ENCODE measurements around the gene KRCC1.
"Not testable (repeated sequence)": the region's sequence is repeated elsewhere in the genome, so short reads cannot be mapped to it uniquely, and the experiment has no call there.

KRCC1 gene

DNA sequence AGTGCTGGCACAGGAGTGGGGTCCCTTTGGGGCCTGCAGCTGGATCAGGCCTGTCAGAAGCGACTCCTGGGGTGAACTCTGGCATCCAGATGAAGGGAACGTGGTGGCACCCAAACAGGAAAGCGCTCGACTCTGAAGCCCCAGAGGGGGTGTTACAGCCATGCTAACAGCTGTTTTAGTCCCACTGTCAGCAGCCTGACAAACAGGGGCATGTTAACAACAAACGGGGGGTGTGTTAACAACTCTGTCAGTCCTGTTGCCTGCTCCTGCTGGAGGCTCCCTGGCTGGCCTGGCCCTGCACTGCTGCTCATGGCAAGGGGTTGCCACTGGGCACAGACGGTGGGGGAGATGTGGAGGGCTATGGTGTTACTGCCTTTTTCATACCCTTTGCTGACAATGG lies 36.7 kb downstream of the KRCC1 start:
- H3K36me3 ChIP-seq (ENCODE audit: control insufficient read depth, insufficient read depth, low read length) = no peaks in the 10 kb centered on the region
- H3K9me3 ChIP-seq (ENCODE audit: control insufficient read depth, low read length) = no peaks in the 10 kb centered on the region
- H3K27ac ChIP-seq (ENCODE audit: low read depth, low read length, severe bottlenecking) = no peak overlapping the region
- H3K4me1 ChIP-seq (ENCODE audit: control insufficient read depth, insufficient read depth, low read length, poor library complexity, severe bottlenecking) = peaks cover 6% of the 10 kb centered on the region
- no peak overlapping the region for H3K4me3 ChIP-seq (ENCODE audit: extremely low read depth, insufficient read depth, low read length, poor library complexity, severe bottlenecking)
- WGBS, 2 experiments (ENCODE audit: insufficient coverage in 2 of 2) = 85 to 87% methylated on average over 6 of the region's 6 CpGs

DNA sequence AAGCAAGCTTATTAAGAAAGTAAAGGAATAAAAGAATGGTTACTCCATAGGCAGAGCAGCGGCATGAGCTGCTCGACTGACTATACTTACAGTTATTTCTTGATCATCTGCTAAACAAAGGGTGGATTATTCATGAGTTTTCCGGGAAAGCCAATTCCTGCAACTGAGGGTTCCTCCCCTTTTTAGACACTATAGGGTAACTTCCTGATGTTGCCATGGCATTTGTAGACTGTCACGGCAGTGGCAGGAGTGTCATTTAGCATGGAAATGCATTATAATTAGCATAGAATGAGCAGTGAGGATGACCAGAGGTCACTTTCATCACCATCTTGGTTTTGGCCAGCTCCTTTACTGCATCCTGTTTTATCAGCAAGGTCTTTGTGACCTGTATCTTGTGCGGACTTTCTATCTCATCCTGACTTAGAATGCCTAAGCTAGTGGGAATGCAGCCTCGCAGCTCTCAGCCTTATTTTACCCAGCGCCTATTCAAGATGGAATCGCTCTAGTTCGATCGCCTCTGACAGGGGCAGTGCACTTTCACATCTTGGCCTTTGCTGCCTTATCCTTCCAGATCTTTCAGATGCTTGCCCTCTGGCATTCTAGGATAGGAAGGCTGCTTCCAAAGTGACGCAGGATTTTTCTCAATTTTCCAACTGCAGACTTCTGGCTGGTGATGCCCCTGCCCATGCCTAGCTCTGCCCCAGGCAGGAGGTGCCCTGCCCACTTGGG lies 37.3 kb downstream of the KRCC1 start:
- H3K4me1 ChIP-seq (ENCODE audit: control insufficient read depth, insufficient read depth, low read length, poor library complexity, severe bottlenecking); H3K27ac ChIP-seq (ENCODE audit: low read depth, low read length, severe bottlenecking); H3K4me3 ChIP-seq (ENCODE audit: extremely low read depth, insufficient read depth, low read length, poor library complexity, severe bottlenecking); H3K9me3 ChIP-seq (ENCODE audit: control insufficient read depth, low read length); H3K36me3 ChIP-seq (ENCODE audit: control insufficient read depth, insufficient read depth, low read length): not testable (repeated sequence)
- 89 to 91% methylated on average over 9 of the region's 11 CpGs for WGBS, 2 experiments (ENCODE audit: insufficient coverage in 2 of 2)

DNA sequence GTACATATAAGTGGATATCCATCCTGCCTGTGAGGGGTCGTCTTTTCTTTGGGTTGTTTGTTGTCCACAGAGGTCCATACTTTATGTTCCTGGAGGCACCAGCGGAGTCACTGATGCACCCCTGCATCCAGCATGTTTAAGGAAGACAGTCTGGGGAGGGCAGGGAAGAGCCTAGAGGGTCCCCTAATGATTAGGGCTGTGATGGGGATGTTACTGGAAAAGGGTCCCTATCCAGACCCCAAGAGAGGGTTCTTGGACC lies 37.9 kb downstream of the KRCC1 start:
- H3K9me3 ChIP-seq (ENCODE audit: control insufficient read depth, low read length); H3K36me3 ChIP-seq (ENCODE audit: control insufficient read depth, insufficient read depth, low read length); H3K4me1 ChIP-seq (ENCODE audit: control insufficient read depth, insufficient read depth, low read length, poor library complexity, severe bottlenecking); H3K27ac ChIP-seq (ENCODE audit: low read depth, low read length, severe bottlenecking); H3K4me3 ChIP-seq (ENCODE audit: extremely low read depth, insufficient read depth, low read length, poor library complexity, severe bottlenecking): not testable (repeated sequence)
- WGBS, 2 experiments (ENCODE audit: insufficient coverage in 2 of 2) = 89 to 100% methylated on average over 1 of the region's 2 CpGs

DNA sequence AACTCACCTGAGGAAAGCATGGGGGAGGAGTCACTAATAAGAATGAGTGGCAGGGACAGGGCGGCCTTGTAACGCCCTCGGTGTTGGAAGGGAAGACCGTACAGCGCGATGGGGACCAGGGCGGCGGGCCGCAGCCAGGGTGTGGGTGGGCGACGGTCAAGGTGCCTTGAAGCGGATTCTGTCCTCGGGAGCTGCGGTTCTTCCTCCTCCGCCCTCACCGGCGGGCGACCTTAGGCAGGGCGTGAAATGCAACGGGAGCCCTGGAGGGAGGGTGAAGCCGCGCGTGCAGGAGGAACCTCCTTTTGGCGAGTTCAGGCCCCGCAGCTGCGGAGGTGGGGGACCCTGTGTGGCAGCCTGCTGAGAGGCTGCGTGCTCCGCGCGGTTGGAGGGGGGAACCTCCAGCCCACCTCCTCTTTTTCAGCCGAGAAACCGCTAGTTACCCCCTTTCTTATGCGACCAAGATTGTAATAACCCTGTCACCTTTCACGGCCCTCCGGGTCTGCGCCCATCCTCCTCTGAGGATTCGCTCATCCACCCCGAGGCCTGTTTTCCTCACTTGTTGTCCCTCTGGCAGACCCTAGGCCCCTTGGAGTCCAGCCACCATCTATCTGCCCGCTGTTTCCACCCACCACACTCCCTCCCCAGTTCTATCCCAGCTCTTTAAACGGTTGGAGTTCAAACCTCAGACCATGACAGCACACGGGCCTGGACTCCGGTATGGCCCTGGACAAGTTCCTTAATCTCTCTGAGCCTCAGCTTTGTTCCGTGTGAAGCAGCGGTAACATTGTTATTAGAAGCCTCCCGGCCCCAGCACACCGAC lies 38.4 kb downstream of the KRCC1 start:
- Histone ChIP-seq H3K27ac (ENCODE audit: low read depth, low read length, severe bottlenecking) (peak overlapping the region; percentile 99), H3K36me3 (ENCODE audit: control insufficient read depth, insufficient read depth, low read length) (no peaks in the 10 kb centered on the region), H3K4me3 (ENCODE audit: extremely low read depth, insufficient read depth, low read length, poor library complexity, severe bottlenecking) (peak overlapping the region; percentile 58), H3K4me1 (ENCODE audit: control insufficient read depth, insufficient read depth, low read length, poor library complexity, severe bottlenecking) (peaks cover 6% of the 10 kb centered on the region), H3K9me3 (ENCODE audit: control insufficient read depth, low read length) (no peaks in the 10 kb centered on the region)
- WGBS, 2 experiments (ENCODE audit: insufficient coverage in 2 of 2) = 27 to 34% methylated on average over 32 to 37 of the region's 46 CpGs

DNA sequence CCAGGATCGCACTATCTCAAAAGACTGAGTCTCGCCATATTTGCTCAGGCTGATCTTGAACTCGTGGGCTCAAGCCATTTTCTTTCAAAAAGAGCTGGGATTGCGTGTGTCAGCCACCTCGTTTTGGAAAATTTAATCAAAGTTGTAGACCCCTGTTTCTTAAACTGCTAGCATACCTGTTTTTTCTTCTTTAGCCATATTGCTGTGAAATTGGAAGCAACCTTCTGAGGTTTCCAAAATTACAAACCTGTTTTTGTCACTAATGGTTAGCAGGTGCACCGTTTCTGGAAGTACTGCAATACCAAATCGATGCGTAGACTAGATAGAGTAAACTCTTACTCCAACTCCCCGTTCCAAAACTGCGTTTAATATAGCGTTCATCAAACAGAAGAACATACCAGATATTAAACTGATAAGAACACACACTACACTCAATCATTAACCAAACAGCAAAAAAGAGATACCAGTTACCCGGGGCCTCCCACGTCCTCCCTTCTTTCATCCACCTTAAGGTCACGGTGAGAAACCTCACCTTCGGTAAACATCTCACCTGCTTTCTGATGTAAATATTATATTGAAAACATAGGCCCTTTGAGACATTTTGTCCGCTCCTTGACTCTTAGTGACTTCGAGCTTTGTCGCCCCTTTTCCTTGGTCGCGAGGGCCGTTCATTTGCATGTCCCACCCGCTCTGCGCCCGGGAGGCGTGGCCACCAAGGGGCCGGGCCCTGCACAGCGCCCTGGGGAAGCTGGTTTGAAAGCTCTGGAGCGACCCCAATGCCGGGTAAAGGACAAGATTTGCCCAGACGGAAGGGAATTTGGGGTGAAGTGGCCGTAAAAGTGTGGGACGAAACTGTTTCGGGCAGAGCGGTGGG lies 39.3 kb downstream of the KRCC1 start, which contains the start of gene RNU2-63P:
RNU2-63P (minus strand) TSS at position 462 of the 874 bp plus-strand sequence.
- peaks cover 6% of the 10 kb centered on the region for H3K4me1 ChIP-seq (ENCODE audit: control insufficient read depth, insufficient read depth, low read length, poor library complexity, severe bottlenecking)
- H3K27ac ChIP-seq (ENCODE audit: low read depth, low read length, severe bottlenecking) = peak within 1 kb of the TSS; percentile 99
- H3K9me3 ChIP-seq (ENCODE audit: control insufficient read depth, low read length) = no peaks in the 10 kb centered on the region
- peak within 1 kb of the TSS; percentile 58 for H3K4me3 ChIP-seq (ENCODE audit: extremely low read depth, insufficient read depth, low read length, poor library complexity, severe bottlenecking)
- 4 to 6% methylated on average over 24 of the region's 34 CpGs for WGBS, 2 experiments (ENCODE audit: insufficient coverage in 2 of 2)
- H3K36me3 ChIP-seq (ENCODE audit: control insufficient read depth, insufficient read depth, low read length) = no peaks in the 10 kb centered on the region

DNA sequence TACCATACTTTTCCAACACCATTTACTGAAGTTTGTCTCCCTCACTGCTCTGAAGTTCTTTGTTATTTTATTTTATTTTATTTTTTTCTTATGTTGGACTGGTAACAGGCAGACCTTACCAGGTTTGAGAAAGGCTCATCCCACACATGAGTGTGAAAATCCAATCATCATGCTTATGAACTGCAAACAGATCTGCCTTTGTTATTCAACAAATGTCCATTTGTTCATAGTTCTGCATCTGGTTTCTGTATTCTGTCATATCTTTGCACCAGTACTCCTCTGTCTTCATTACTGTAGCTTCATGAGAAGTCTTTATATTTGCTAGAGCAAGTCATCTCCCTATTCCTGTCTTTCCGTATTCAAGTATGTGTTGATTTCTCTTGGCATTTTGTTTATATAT lies 44.6 kb downstream of the KRCC1 start:
- H3K4me1 ChIP-seq (ENCODE audit: control insufficient read depth, insufficient read depth, low read length, poor library complexity, severe bottlenecking) = peaks cover 4% of the 10 kb centered on the region
- WGBS, 2 experiments (ENCODE audit: insufficient coverage in 2 of 2) = no CpG with 5 or more reads among the region's 1 CpG
- H3K27ac ChIP-seq (ENCODE audit: low read depth, low read length, severe bottlenecking) = peak overlapping the region; percentile 6

DNA sequence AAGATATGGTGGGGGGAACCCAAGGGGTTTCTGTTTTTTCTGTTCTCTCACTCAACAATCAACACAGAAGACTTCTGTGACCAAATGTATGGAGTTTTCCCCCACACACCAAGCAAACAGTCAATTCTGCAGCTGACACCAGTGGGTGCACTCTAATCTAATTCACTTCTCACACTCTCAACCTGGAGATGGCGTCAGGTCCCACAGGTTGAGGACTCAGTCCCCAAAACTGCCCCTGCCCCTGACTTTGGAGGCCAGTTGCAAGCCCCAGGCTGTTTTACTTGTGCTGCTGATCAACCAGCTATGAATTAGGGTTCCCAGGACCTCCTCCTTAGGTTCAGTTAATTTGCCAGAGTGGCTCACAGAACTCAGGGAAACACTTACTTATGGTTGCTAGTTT lies 45.4 kb downstream of the KRCC1 start:
- peaks cover 4% of the 10 kb centered on the region for H3K4me1 ChIP-seq (ENCODE audit: control insufficient read depth, insufficient read depth, low read length, poor library complexity, severe bottlenecking)
- no peak overlapping the region for H3K27ac ChIP-seq (ENCODE audit: low read depth, low read length, severe bottlenecking)
- no peak overlapping the region for H3K4me3 ChIP-seq (ENCODE audit: extremely low read depth, insufficient read depth, low read length, poor library complexity, severe bottlenecking)
- WGBS, 2 experiments (ENCODE audit: insufficient coverage in 2 of 2) = 75 to 88% methylated on average over 1 of the region's 1 CpG
- H3K9me3 ChIP-seq (ENCODE audit: control insufficient read depth, low read length) = no peaks in the 10 kb centered on the region
- H3K36me3 ChIP-seq (ENCODE audit: control insufficient read depth, insufficient read depth, low read length) = no peaks in the 10 kb centered on the region

More for the DNA sequence above, 44.6 kb downstream of the KRCC1 start:
- no peaks in the 10 kb centered on the region for H3K36me3 ChIP-seq (ENCODE audit: control insufficient read depth, insufficient read depth, low read length)
- H3K9me3 ChIP-seq (ENCODE audit: control insufficient read depth, low read length) = no peaks in the 10 kb centered on the region
- no peak overlapping the region for H3K4me3 ChIP-seq (ENCODE audit: extremely low read depth, insufficient read depth, low read length, poor library complexity, severe bottlenecking)

DNA sequence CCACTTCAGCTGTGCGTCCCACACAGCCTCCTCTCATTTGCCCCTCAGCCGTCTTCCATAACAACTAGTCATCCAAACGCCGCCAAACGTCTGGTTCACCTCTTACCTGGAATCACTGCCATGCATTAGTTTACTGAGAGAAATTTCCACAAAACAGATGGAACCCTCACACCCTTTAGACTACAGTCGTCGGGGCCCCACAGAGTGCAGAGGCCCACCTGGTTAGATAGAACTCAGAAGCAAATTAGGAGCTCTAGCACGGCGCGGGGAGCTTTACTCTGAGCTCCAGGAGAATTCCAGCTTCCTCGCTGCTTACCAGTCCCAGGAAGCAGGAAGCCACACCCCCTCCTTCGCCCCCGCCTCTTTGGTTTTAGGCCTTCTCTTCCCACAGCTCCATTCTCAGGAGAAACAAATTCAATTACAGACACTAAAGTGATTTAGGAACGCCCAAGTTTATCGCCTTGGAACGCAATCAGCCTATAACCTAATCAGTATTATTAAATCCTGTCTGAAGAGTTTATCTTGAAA lies 48.6 kb downstream of the KRCC1 start:
- H3K9me3 ChIP-seq (ENCODE audit: control insufficient read depth, low read length) = no peaks in the 10 kb centered on the region
- no peak overlapping the region for H3K27ac ChIP-seq (ENCODE audit: low read depth, low read length, severe bottlenecking)
- 75 to 84% methylated on average over 11 of the region's 16 CpGs for WGBS, 2 experiments (ENCODE audit: insufficient coverage in 2 of 2)
- H3K4me3 ChIP-seq (ENCODE audit: extremely low read depth, insufficient read depth, low read length, poor library complexity, severe bottlenecking) = no peak overlapping the region
- H3K36me3 ChIP-seq (ENCODE audit: control insufficient read depth, insufficient read depth, low read length) = no peaks in the 10 kb centered on the region
- H3K4me1 ChIP-seq (ENCODE audit: control insufficient read depth, insufficient read depth, low read length, poor library complexity, severe bottlenecking) = peaks cover 4% of the 10 kb centered on the region

DNA sequence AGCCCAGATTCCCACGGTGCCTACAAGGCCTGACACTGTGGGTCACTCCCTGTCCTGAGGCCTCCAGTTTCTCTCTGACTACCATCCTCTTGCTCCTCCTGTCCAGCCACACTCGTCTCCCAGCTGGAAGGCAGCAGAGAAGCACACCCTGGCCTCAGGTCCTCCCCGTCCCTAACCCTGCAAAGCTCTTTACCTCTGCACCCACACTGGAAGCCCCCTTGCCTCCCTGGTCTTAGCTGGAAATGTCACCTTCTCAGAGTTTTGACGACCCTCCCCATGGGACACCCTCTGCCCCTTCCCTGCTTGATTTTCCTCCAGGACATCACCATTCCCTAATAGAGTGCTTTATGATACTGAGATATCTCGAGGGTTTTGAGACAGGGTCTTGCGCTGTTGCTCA lies 49.8 kb downstream of the KRCC1 start:
- WGBS, 2 experiments (ENCODE audit: insufficient coverage in 2 of 2) = 98% methylated on average over 5 of the region's 6 CpGs
- Histone ChIP-seq H3K36me3 (ENCODE audit: control insufficient read depth, insufficient read depth, low read length) (no peaks in the 10 kb centered on the region), H3K4me1 (ENCODE audit: control insufficient read depth, insufficient read depth, low read length, poor library complexity, severe bottlenecking) (peaks cover 4% of the 10 kb centered on the region), H3K27ac (ENCODE audit: low read depth, low read length, severe bottlenecking) (no peak overlapping the region), H3K9me3 (ENCODE audit: control insufficient read depth, low read length) (no peaks in the 10 kb centered on the region), H3K4me3 (ENCODE audit: extremely low read depth, insufficient read depth, low read length, poor library complexity, severe bottlenecking) (no peak overlapping the region)

DNA sequence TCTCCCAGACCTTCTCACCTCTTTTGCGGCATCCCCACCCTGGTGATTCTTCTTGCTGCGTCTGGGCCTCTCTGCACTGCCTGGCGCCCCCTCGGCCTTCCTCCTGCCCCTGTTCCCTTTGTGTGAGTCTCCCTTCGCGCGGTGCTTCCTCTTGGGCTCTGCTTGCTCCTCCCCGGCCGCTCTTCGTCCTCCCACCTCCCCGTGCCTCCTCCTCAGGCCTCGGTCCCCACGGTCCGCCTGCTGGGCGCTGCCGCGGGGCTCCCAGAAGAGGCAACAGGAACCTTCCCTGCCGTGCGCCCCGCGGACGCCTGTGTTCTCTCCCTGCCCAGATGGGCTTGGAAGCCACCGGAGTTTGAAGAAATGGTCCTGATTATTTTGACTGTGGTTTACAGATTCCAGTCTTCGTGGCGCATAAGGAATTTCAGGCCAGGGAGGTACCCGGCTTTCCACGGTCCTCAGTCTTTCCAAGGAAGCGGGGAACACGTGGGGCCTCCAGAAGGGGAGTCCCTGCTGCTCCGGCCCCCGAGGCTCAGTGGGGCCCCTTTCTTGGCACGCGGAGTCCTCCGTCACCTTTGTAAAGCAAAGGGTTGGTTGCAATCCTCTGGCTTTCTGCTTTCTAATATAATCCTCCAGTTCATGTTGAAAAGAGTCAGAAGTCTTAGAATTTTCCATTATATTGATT lies 52.4 kb downstream of the KRCC1 start:
- Histone ChIP-seq H3K4me1 (ENCODE audit: control insufficient read depth, insufficient read depth, low read length, poor library complexity, severe bottlenecking) (no peaks in the 10 kb centered on the region), H3K36me3 (ENCODE audit: control insufficient read depth, insufficient read depth, low read length) (no peaks in the 10 kb centered on the region), H3K9me3 (ENCODE audit: control insufficient read depth, low read length) (no peaks in the 10 kb centered on the region), H3K4me3 (ENCODE audit: extremely low read depth, insufficient read depth, low read length, poor library complexity, severe bottlenecking) (no peak overlapping the region), H3K27ac (ENCODE audit: low read depth, low read length, severe bottlenecking) (no peak overlapping the region)
- 56 to 63% methylated on average over 18 to 23 of the region's 34 CpGs for WGBS, 2 experiments (ENCODE audit: insufficient coverage in 2 of 2)

All from mesodermal cell (in vitro differentiated cells).